Tracheal epithelial cell (primary cell): Measurements from ENCODE around the gene PDE6G. TPM values are rescaled to one million over a fixed set of nuclear protein-coding genes. Genes with fewer than 3 reads are reported as not detected.

ENCODE experiments used
- total RNA-seq: library from RNA; depleted of rRNA; stranded (reverse); fragments of >200 nt; gene quantifications from 2 replicates; pipeline ENCODE4 v1.2.1, GENCODE V29; 2014

Gene PDE6G
- total RNA-seq, result 0.72 TPM in 1 of 2 replicates, not detected in the other

DNA sequence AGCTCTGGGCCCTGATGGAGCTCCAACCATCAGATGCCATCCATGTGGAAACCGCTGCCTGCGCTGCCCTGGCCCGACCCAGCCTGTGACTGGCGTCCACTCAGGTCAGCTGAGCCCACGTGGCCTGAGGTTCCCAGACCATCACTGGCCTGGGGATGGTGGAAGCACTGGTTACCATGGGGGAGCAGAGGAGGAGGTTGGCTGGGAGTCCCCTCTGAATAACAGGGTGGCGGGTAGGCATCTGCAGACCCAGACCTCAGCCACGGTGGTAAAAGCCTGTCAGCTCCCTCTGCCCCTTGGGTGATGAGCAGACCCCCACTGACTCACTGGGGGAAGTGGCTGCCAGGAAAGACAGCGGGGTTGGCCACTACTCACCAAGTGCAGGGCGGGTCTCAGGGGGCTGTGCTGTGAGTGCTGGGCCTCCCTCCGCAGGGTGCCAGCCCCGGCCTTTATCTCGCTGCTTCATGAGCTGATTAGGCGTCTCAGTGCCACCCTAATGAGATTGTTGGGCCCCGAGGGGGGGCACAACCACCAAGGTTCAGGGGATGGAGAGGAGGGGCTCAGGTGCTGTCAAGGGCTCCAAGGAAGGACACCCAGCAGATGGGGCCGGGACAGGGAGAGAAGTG lies at the start of gene PDE6G:
Gene PDE6G, minus strand, starts transcription at position 425 of the 626 bp plus-strand sequence. CDS start 3,237 bp downstream, outside the sequence.

DNA sequence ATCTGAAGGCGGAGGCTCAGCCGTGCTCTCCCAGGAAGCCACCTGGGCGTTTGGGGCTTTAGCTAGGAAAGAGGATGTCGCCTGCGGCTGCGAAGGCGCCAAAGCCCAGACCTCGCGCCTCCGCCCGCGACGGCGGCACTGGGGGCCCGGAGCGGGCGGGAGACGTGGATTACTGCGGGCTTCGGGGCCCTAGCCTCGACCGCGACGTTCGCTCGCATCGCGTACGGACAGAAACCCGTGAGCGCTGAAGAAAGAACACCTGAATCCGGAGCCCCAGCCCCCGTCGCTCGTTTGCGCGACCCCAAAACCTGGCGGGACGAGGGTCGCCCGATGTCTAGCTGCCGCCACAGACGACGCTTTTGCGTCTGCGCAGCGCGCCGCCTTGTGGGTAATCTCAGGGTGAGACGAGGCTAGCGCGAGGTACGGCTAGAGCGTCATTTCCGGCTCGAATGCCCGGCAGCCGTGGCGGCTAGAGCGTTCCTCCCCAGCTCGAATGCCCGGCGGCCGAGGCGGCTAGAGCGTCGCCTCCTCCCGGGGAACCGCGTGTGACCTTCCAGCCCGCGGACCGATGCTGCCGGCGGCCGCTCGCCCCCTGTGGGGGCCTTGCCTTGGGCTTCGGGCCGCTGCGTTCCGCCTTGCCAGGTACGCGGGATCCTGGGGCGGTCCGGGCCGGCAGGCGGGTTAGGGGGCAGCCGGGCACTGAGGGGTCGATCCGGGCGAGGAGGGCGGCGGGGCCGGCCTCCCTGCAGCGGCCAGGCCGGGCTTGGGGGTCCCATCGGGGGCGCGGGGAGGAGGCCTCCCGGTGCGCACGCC lies 46.8 kb upstream of the PDE6G start, which contains the start of gene MRPL12:
Gene MRPL12, plus strand, starts transcription at position 434 of the 813 bp plus-strand sequence. Its CDS starts 135 bp downstream, at position 569.

DNA sequence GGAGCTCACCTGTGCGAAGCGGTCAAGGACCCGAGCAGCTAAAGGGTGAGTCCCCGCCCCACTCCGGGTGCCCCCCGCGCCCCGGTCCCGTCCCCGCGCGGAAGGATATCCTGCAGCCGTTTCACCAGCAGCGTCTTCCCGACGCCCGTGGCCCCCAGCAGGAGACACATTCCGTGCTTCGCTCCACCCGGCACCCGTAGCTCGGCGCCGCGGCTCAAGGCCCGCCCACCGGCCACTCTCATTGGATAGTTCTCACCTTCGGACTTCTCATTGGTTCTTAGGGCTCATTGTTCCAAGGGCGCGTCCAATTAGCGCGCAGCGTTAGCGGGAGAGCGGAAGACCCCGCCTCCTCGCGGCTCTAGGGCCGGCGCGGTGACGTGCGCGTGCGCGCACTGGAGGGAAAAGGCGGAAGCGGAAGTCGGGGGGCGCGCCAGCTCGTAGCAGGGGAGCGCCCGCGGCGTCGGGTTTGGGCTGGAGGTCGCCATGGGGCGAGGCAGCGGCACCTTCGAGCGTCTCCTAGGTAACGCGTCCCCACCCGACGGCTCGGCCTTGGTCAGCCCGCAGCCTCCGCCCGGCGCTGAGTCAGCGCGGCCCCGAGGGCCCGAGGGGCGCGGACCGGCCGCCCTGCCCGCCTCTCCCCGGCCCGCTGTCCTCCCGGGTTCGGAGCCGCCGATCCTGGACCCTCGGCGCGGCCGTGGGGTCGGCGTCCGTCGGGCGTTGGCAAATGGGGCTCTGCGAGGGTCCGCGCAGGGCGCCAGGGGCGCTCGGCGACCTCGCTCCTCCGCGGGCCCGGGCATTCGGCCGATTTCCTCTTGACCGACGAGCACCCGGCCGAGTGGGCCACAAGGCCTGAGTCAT lies 27.5 kb upstream of the PDE6G start, which contains the start of the genes ARL16 and HGS:
Gene ARL16, minus strand, starts transcription at position 214 of the 858 bp plus-strand sequence. Its CDS starts 44 bp downstream, at position 170.
Gene HGS, plus strand, starts transcription at position 428 of the 858 bp plus-strand sequence. Its CDS starts 56 bp downstream, at position 484.

GRCh38 chr17:81666342-81667191 lies 10.2 kb upstream of the PDE6G start, which contains the start of the genes CCDC137 and OXLD1:
TSS of gene CCDC137 (plus strand) at chr17:81666737. CDS start at chr17:81666767, 30 bp downstream.
TSS of gene OXLD1 (minus strand) at chr17:81666605. CDS start at chr17:81666577, 28 bp downstream.

DNA sequence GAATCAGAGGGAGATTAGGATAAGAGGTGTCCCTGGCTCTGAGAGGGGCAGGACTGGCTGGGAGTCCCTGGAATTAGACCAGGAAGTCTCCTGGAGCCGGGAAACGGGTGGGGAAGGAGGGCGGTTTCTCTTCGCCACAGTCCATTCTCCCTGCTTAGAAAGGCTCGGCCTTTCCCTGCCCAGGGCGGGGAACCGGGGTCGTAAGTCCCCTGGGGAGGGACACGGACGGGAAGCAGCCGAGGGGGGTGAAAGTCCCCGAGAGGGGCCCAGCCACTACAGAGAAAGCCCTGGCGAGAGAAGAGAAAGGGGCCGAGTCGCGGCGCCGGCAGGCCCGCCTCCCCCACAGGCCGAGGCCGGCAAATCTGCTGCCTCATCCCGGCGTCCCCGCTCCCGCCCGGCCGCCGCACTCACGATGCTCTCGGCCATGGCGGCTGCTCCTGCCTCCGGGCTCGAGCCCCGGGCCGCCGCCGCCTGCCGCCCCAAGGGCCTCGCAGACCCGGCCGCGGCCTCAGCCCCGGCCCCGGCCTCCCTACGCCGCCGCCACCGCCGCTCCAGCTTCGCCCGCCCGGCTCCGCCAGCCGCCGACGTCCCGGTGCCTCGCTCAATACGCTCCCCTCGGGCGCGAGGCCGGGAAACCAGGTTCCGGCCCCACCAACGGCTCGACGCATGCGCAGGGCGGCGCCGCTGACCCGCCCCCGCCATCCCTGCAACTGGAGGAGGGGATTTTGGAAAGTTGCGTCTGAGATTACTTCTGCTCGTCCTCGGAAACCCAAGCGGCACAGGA lies 19.6 kb downstream of the PDE6G start, which contains the start of the genes NPLOC4 and TSPAN10:
Gene NPLOC4, minus strand, starts transcription at position 608 of the 784 bp plus-strand sequence. Its CDS starts 182 bp downstream, at position 426.
Gene TSPAN10, plus strand, starts transcription at position 692 of the 784 bp plus-strand sequence. CDS start 5,217 bp downstream, outside the sequence.

Other genes with a start within 250 kb of the PDE6G start
- 1,714 and 6,233 TPM in 2 replicates for gene ACTG1, start 143.7 kb downstream of the PDE6G start, total RNA-seq
- under 0.01 and 1.9 TPM in 2 replicates for gene FSCN2, start 128.2 kb downstream of the PDE6G start, total RNA-seq
- gene FAAP100, start 104.2 kb downstream of the PDE6G start, total RNA-seq, result 15.1 and 22.9 TPM in 2 replicates
- 44.3 and 48.9 TPM in 2 replicates for gene NPLOC4, start 19.4 kb downstream of the PDE6G start, total RNA-seq
- 0.21 and 0.48 TPM in 2 replicates for gene TSPAN10, start 19.3 kb downstream of the PDE6G start, total RNA-seq
- 57.8 and 61.0 TPM in 2 replicates for gene OXLD1, start 10.1 kb upstream of the PDE6G start, total RNA-seq
- gene CCDC137, start 10.2 kb upstream of the PDE6G start, total RNA-seq, result 5.8 and 8.7 TPM in 2 replicates
- 21.7 and 27.2 TPM in 2 replicates for gene ARL16, start 27.3 kb upstream of the PDE6G start, total RNA-seq
- 91.4 and 114 TPM in 2 replicates for gene HGS, start 27.5 kb upstream of the PDE6G start, total RNA-seq
- gene MRPL12, start 46.8 kb upstream of the PDE6G start, total RNA-seq, result 6.3 and 9.8 TPM in 2 replicates
- 27.9 and 34.5 TPM in 2 replicates for gene SLC25A10, start 55.7 kb upstream of the PDE6G start, total RNA-seq
- gene GCGR, start 147.6 kb upstream of the PDE6G start, total RNA-seq, result not detected in 2 replicates
- 31.5 and 63.1 TPM in 2 replicates for gene MCRIP1, start 176.7 kb upstream of the PDE6G start, total RNA-seq
- not detected in 2 replicates for gene PPP1R27, start 178.5 kb upstream of the PDE6G start, total RNA-seq
- gene P4HB, start 204.0 kb upstream of the PDE6G start, total RNA-seq, result 624 and 855 TPM in 2 replicates
- 124 and 148 TPM in 2 replicates for gene ARHGDIA, start 214.8 kb upstream of the PDE6G start, total RNA-seq
- gene ALYREF, start 235.0 kb upstream of the PDE6G start, total RNA-seq, result 61.4 and 116 TPM in 2 replicates
- gene ANAPC11, start 235.2 kb upstream of the PDE6G start, total RNA-seq, result 130 and 132 TPM in 2 replicates
- 1.9 and 2.6 TPM in 2 replicates for gene NPB, start 245.7 kb upstream of the PDE6G start, total RNA-seq